Globus pallidus (tissue), 1 donor: Measurements from ENCODE around the gene RBM28.
A peak's percentile ranks its signal among the peaks of the same experiment; 100 is the strongest.
"Not testable (repeated sequence)": the region's sequence is repeated elsewhere in the genome, so short reads cannot be mapped to it uniquely, and the experiment has no call there.

ENCODE experiments used
- DNase-seq: peaks from one replicate; pipeline ENCODE4 v3.0.0-alpha.2; 2015; ENCODE audit warnings: low spot score

RBM28 gene

DNA sequence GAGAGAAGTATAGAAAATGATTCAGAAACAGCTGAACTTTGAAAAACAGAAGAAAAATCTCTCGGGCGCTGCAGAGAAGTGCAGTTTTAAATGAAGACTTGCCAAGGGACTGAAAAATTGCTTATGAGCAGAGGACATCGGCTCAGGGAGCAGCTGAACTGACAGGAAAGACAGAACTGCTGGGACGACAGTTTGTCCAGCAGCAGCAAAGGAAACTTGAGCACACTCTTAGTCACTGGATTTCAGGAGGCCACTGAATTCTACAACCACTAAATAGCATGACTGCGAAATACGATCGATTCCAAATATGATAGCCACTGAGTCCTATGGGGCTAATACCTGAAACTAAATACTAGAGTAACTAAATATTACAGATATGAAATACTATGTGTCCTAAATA, 59.6 kb downstream of the RBM28 start:
- DNase-seq, result no peak

DNA sequence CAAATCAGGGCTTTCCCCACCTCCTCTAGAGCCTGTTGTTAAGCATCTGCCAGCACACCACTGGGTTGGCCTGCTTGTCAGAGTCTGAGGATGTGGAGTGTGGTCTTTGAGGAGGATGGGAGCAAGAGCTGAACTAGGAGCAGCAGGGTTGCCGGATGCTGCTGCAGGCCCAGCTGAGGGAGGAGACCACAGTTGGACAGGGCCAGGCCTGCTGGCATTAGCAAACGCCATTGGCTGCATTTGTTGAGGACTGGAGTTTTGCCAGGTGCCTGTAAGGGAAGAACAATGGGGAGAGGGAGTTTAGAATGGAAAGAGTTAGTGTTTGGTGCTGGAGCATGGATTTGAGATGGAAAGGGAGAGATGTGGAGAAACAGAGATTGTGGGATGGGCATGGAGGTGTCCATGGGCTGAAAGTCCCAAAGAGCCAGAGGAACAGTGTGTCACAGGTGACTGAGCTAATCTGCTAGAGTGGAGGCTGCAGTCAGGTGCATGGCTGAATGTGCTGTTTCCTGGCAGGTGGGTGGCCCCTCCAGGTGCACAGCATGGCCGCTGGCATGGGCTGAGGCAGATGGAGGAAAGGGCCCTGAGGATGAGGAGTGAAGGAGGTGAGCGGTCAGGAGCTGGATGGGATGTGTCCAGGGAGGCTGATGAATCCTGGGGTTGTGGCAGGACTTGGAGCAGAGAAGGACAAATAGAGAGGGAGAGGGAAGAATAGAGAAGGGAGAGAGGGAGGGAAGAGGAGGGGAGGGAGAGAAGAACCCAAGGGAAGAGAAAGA, 61.9 kb downstream of the RBM28 start:
- peak; percentile 14 for DNase-seq

DNA sequence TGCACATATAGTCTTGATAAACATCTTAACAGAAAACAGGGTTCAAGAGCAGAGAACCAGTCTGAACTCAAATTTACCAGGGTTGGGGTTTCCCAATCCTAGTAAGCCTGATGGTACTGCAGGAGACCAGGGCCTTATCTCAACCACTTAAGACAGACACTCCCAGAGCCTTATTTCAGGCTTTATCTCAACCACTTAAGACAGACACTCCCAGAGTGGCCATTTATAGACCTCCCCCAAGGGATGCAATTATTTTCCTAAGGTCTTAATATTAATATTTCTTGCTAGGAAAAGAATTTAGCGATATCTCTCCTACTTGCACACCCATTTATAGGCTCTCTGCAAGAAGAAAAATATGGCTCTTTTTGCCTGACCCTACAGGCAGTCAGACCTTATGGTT, 63.3 kb downstream of the RBM28 start:
- DNase-seq, result not testable (repeated sequence)

DNA sequence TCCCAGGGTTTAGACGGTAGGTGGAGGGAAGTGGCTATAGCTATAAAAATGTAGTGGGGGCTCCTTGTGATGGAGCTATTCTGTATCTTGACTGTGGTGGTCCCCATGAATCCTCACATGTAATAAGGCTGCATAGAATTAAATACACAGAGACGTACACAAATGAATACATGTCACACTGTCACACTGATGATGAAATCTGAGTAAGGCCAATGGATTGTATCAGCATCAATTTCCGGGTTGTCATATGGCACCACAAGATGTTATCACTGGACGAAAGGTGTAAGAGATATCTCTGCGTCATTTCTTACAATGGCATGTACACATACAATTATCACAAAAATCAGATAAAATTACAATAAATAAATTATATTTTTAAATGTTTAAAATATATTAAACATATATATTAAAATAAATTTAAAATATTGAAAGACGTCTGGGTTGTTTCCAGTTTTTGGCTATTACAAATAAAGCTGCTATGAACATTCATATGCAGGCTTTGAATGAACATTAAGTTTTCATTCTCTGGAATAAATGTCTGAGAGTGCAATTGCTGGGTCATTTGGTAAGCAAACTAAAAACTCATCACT, 64.5 kb downstream of the RBM28 start:
- no peak for DNase-seq

DNA sequence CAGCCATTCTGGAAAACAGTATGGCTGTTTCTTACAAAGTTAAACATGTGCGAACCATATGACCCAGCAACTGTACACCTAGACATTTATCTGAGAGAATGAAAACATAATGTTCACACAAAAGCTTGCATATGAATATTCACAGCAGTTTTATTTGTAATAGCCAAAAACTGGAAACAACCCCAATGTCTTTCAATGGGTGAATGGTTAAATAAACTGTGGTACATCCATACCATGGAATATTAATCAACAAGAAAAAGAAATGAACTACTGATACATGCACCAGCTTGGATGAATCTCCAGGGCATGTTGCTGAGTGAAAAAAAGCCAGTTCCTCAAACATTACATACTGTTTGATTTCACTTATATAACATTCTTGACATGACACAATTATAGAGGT, 65.3 kb downstream of the RBM28 start:
- DNase-seq, result no peak

DNA sequence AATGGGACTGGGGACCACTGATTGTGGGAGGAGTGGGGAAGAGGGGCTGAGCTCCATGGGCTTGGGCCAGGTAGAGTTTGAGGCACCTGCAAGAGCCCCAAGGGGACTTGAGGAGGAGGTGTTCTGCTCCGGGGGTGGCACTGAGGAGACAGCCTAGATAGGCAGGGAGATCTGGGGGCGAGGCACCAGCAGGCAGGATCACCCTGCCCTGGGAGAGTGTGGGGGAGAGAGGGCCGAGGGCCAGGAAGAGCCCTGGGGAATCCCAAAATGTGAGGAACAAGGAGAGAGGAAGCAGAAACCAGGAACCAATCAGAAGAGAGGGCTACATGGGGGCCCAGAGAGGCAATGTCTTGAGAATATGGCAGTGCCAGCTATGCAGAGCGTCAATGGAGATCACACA, 68.0 kb downstream of the RBM28 start:
- no peak for DNase-seq

DNA sequence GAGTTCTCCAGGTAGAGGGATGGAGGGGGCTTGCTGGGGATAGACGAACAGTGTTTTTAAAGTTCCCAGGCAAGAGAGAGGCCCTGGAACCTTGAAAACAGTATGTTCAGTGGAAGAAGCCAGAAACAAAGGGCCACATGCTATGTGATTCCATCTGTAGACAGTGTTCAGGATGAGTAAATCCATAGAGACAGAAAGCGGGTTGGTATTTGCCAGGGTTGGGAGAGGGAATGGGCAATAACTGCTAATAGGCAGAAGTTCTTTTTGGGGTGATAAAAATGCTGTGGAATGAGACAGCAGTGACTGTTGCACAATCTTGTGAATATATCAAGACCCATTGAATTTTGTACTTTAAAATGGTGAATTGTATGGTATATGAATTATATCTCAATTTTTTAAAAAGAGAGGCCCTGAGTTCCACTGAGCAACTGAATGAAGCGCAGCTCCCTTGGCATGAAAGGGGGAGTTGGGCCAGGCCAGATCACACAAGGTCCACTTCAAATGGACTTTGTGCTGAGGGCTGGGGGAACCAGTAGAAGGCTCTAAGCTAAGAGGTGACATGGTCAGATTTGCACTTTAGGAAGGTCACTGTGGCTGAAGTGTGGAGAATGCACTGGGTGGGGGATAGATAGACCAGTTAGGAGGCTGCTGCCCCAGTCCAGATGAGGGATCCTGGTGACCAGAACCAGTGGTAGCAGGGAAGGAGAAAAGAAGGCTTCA, 68.7 kb downstream of the RBM28 start:
- no peak for DNase-seq

DNA sequence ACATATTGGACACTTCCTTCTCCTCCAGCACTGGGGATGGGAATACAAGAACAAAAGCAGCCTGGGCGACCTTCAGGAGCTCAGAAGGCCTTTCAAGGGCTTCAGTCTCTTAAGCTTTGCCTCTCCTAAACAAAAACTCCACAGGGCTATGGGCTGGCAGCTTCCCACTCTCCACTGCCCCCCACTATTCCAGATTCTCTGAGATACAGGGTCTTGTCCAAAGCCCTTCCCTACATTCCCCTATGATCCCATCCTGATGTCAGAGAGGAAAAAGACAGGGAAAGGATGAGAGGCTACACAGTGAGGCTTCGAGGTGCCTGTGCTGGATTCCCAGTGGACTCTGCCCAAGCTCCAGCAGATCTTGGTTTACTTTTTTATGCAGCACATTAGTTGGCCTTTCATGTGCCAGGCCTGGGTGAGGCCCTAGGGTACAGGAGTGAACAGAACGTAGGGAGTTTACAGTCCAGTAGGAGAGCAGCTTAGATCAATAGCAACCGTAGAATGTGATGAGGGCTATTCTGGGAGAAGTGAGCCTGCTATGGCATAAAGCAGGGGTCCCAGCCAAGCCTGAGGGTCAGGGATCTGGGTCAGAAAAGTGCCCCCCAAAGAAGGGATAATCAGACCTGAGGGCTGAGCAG, 69.3 kb downstream of the RBM28 start:
- no peak for DNase-seq

DNA sequence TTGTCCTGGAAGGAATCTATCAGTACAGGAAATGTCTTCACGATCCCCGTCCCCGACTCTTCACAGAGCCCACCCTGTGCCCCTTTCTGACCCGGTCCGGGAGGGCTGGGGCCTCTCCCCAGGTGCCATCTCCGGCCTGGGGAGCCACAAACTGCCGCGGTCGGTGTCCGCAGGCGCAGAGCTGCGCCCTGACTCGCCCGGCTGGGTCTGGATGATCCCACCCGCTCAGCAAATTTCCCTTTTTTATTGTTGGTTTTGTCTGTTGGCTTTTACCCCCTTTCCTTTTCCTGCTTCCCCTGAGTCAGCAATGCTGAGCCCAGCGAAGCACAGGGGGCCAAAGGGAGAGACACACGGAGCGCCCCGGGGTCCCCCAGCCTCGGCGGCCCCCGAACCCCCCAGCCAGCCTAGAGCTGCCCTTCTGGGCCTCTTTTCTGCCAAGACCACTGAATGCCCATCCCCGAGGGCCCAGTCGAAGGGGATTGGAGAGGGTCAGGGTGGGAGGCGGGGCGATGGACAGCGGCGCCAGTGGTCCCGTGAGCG, 71.7 kb downstream of the RBM28 start:
- DNase-seq, result no peak

DNA sequence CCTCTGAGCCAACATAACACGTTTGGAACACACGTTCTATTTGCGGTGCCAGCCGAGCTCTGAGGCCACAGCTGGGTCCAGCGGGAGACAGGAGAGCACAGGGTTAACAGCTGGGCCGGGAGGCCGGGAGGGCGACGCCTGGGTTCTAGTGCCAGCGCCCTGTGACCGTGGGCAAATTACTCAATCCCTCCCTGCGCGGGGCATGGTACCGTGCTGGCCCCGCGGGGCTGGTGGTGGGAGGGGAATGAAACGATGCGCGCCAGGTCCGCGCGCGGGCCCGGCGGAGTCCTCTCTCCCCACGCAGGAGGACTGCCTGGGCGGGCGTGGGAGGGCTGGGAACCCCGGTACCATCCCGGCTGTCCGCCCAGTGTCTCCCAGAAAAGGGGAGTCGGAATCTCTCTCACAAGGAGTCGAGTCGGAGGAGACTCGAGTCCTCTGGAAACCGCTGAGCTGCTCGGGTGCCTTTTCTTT, 72.2 kb downstream of the RBM28 start:
- no peak for DNase-seq

DNA sequence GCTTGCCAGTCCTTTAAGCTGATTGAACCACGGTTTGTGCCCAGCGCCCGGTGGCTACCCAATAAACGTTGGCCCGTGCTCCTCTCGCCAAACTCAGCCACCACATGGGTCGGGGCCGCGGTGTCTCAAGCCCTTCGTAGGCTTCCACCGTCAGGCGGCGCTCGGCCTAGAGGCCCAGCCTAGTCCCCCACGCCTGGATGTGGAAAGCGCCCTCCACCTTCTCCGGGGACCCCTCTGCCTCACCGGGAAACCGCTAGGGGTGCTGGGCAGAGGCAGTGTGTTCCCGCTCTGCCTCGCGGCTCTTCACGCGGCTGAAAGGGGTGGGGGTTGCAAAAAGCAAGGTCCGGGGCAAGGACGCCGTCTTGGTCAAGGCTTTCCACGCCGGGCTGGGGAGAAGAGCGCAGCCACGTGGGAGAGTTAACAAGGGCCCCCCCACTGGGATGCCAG, 72.9 kb downstream of the RBM28 start:
- DNase-seq, result no peak

DNA sequence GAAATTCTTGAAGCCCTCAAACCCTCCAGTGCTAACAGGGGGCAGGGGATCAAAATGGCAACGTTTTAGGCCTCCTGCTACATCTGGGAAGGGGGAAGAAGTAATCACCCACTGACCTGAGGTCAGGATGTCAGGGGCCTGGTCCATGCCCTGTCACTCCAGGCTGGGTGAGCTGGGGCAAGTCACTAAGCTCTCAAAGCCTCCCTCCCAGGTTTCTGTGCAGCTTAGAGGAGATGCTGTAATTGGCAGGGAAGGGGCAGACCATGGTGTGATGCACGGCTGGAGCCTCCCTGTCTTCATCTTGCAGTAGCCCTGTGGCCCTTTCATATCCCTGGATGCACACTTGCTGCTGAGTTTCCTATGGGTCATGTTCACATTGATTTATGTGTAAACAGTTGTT, 75.5 kb downstream of the RBM28 start:
- no peak for DNase-seq

DNA sequence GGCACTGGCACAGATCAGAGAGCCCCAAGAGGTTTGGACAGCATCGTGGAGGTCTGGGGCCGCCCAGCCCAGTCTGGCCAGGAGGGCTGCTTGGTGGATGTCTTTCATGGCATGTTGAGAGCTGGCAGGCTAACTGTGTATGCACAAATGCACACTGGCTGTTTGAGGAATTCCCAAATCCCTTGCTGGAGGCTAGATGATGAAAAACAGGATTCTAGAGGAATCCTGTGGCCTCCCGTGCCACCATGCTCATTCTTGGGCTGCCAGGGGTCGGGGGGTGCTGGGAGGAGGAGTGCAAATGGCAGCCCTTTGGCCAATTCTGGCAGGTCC, 76.1 kb downstream of the RBM28 start:
- no peak for DNase-seq

DNA sequence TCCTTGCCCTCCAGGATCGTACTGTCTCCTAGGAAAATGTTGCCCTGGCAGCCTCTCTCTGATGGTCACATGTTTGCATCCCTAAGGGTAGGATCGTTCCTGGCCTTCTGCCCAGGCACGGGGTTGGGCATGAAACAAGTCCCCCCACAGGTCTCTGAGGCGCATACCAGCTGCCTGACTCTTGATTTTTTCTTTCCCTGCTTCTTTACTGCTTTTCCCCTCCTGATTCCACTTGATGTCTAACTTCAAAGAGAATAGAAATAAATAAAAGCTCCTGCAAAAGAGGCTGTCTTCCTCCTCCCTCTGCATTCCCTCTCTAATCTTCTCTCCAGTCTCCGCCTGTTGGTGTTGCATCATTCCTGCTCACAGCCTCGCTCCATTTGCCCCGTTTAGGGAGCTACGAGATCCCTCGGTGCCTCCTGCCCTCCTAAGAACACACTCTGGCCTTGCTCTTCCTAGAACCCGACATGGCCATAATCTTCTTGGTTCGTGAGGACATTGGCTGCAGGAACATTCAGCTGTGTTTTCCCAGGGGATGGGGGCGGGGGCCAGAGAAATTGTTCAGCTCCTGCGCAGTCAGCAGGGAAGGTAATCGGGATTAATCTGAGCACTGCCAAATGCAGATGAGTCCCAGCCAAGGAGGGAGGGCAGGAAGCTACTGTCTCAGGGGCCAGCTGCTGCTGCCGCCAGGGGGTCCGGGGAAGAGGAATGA, 76.7 kb downstream of the RBM28 start:
- DNase-seq, result peak; percentile 10

DNA sequence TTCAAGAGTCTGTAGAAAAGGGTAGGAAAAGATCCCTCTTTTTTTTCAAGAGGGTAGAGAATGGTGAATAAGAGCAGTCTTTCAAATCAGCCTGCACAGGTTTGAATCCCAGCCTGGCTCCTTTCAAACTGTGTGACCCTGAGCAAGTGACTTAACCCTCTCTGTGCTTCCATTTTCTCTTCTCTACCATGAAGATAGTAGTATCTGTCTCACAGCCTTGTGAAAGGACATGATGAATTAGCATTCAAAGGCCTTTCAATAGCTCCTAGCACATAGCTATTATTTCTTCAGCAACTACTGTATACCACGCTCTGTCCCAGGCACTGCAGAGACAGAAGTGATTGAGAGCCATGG, 77.2 kb downstream of the RBM28 start:
- no peak for DNase-seq

DNA sequence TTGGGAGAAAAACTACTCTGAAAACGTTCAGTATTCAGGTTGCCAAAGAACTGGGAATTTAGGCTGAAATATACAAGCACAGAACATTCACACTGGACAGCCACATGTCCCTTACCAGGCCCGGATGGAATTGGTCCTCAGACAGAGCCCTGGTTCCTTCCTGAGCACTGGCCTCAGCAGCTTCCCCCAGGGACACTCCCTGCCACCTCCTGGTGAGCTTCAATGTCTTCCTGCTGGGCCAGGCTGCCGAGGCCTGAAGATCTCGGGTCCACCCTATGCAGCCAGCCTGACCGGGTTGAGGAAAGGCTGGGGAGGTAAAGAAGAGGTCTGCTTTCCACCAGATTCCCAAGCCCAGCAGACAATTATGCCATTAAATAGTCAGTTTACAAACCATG, 77.8 kb downstream of the RBM28 start:
- DNase-seq, result no peak

DNA sequence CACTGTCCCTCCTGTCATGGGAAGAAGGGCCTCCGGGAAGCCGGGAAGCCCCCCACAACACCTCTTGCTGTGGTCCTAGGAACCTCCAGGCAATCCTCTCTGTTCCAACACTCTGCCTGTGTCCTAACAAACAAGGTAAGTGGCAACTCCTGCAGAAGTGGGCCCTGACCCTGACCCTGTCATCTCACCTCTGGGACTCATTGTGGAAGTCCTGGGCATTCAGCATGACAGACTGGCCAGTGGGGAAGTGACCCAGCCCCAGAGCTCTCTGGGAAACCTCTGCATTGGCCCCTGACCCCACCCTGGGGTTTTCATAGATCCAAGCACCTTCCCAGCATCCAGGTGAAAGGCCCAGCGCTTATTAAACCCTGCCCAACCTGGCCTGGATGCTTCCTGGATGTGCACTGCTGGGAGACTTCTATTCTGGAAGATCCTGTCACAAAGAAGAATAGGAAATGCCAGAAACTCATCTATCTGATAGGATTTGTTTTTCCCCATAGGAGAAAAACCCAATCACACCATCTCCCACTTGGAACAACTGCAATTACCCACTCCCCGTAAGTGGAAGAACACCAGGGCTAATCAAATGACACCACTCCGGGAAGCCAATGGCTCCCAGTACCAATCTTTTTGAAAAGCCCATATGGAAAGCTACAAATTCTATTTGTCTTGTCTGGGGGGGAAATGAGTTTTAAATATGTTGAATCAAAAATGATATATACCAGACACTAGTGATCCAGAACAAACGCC, 78.4 kb downstream of the RBM28 start:
- DNase-seq, result no peak

DNA sequence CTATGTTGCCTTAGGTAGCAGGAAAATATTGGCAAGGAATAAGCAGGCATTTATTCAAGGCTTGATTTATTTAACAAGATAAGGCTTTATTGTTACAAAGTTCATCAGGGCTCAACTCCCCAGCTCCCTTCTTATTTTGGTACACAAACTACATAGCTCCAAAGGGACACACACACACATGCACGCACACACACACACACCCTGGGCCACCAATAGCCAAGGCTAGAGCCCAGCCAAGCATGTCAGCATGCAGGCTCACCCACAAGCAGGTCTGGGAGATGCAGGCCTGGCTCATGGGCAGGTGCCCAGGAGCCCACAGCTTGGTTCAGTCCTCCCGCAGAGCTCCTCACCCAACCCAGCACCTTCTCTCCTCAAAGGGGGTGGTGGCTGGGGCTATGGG, 79.2 kb downstream of the RBM28 start:
- no peak for DNase-seq

DNA sequence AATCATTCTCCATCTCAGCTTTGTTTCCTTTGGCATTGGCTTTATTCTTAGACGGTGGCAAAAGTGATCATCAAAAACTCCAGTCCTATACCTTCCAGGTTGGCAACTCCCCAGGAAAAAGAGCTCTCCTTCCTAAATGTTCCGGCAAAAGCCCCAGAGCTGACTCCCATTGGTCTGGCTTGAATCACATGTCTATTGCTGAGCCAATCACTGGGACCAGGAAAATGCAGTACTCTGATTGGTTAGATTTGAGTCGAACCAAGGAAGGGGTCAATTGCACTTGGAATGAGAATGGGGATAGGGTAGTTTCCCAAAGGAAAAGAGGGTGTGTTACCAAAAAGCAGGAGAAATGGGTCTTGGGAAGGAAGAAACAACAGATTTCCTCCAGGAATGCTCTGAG, 80.3 kb downstream of the RBM28 start:
- no peak for DNase-seq

DNA sequence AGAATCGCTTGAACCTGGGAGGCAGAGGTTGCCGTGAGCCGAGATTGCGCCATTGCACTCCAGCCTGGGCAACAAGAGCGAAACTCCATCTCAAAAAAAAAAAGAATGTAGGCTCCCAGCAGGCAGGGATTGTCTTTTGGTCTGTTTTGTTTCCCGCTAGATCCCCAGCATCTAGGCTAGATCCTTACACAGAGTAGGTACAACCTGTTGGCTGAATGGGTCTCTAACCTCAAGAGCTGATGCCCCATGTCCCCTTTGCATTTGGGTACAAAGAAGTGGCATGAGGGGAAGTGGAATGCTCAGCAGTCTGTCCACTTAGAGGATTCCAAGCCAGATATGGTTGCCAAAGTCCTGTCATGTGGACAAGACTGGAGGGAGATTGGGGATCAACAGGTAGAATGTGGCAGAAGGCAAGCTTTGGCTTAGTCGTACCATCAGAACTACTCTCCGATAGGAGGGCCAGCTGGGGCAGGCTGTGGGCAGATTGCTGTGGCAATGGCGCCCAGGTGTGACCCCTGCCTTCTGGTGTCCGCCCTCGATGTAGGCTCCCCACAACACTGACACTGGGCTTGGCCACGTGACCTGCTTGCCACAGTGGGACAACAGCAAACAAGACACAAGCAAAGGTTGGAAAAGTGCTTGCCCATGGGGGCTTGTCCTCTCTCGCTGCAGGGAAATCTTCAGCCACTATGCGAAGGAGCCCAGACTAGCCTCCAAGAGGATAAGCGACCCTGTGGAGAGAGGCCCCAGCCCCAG, 81.3 kb downstream of the RBM28 start:
- no peak for DNase-seq
